ENCODE measurements around the gene TALDO1.
A peak's percentile ranks its signal among the peaks of the same experiment; 100 is the strongest.

The TALDO1 gene

DNA sequence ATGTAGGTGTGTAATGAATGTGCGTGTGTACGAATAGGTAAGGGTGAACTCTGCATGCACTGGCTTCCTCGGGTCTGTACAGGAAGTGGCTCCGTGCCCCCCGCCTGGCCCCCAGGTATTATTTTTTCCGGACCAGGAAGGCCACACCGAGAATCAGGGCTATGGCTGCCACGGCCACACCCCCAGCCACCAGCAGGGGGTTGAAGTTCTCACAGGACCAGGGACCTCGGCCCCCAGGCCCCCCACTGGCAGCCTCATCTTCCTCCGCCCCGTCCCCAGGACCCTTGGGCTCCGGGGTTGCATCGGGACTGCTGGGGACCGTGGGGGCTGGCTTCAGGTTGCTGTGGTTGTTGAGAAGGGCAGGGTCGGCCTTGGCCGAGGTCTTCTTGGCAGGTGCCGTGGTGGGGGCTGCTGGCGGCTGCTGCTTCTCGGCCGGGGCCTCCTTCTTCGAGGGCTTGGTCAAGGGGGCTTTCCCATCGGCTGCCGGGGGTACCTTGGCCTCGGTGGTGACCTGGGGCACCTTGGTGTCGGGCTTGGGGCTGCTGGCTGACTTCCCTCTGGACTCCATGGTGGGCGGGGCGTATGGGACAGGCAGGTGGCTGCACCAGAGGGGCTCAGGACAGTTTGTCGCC lies 40.9 kb downstream of the TALDO1 start:
- TF ChIP-seq, protein P1, sequence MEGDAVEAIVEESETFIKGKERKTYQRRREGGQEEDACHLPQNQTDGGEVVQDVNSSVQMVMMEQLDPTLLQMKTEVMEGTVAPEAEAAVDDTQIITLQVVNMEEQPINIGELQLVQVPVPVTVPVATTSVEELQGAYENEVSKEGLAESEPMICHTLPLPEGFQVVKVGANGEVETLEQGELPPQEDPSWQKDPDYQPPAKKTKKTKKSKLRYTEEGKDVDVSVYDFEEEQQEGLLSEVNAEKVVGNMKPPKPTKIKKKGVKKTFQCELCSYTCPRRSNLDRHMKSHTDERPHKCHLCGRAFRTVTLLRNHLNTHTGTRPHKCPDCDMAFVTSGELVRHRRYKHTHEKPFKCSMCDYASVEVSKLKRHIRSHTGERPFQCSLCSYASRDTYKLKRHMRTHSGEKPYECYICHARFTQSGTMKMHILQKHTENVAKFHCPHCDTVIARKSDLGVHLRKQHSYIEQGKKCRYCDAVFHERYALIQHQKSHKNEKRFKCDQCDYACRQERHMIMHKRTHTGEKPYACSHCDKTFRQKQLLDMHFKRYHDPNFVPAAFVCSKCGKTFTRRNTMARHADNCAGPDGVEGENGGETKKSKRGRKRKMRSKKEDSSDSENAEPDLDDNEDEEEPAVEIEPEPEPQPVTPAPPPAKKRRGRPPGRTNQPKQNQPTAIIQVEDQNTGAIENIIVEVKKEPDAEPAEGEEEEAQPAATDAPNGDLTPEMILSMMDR (IDR thresholded peaks at IDR 0.05; ENCODE audit: extremely low read depth, missing control alignments), result no peak
- no peak for DNase-seq (ENCODE audit: low spot score)

DNA sequence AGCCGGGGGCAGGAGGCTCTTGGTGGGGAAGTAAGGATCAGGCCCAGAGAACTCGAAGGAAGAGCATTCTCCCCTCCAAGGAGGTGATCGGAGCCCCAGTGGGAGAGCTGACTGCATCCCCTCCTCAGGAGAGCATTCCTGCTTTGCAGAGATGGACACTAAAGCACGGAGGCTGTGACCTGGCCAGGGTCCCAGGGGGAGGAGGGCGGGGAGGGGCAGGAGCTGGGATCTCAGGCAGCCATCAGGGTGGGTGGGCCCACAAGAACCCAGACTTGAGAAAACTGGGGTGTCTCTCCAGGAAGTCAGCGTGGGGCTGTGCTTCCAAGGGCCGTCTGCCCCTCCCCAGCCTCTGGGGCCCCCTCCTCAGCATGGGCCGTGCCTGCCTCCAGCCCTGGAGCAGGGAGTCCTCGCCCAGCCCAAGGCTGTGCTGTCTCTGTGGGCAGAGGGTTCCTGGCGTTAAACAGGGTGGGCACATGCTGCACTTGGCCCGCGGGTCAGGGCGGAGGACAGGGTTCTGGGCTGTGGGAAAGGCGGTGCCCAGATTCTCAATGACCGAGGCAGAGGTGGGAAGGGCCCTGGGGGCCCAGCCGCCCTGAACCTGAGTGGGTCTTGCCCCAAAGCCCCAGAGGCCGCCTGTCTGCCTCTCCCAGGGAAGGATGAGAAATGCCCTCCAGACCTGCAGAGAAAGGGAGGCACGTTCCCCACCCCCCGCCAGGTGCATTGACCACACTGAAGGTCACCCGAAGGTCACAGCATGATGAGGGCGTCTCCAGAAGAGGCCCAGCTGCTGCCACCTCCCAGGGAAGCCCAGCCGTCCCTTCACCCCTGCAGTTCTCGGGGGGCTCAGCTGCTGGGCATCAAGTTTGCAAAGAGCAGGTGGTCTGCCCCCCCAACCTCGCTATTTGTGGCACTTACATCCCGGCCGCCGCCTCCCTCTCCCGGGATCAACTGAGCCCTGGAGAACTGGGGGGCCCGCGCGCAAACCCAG lies 42.0 kb downstream of the TALDO1 start:
- no peak for DNase-seq (ENCODE audit: low spot score)
- TF ChIP-seq, protein P1 (IDR thresholded peaks at IDR 0.05; ENCODE audit: extremely low read depth, missing control alignments), result no peak

DNA sequence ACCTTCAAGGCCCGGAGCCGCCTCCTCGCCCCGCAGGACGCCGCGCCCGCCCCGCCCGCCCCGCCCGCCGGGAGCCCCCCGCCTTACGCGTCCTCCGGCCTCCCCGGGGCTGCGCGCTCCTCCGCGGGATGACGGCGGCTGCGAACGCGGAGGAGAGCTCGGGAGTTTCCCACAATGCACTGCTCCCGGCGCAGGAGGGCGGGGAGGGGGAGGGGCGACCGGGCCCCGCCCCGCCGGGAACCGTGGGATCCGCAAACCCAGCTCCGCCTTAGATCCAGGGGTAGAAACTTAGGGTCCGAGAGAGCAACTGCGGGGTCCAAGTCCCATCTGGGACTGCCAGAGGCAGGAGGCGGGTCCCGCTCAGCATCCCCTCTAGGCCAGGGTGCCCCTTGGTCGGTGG lies 42.7 kb downstream of the TALDO1 start, which contains the start of gene CEND1:
TSS of gene CEND1 (minus strand) at position 148 of the 400 bp plus-strand sequence. CDS start 1,514 bp downstream, outside the sequence.
- DNase-seq (ENCODE audit: low spot score), result peak; percentile 87
- TF ChIP-seq, protein P1 (IDR thresholded peaks at IDR 0.05; ENCODE audit: extremely low read depth, missing control alignments), result no peak

DNA sequence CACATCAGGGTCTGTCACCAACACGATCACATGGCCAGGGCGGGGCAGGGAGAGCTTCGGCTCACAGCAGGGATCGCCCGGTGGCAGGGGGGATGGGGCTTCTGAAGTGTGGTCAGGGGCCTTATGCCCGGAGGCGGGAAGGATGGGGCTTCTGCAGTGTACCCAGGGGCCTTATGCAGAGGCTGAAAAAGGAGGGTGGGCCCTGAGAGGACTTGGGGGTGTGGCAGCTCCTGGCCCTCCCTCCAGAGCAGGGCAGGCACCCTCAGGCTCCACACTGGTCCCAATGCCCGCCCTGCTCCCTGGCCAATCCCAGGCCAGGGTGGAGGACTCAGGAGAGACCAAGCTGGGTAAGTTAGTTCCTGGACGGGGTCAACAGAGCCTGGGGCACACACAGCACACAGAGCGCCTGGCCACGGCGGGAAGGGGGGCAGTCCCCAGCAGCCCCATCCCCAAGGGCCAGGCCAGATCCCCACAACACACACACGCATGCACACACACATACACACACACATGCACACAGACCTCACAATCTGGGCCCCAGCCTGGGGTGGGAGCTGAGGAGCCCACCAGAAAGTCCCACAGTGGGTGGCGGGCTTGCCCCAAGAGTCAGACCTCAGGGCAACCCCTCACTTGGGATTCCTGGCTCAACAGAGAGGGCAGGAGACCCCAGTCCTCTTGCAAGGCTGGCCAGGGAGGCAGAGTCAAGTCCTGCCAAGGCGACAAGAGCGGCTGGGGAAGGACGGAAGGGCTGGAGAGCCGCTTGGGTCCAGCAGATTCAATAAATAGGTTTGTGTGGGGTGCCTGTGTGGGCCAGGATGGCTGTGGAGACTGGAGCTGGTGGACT lies 43.7 kb downstream of the TALDO1 start:
- DNase-seq (ENCODE audit: low spot score), result no peak
- TF ChIP-seq, protein P1 (IDR thresholded peaks at IDR 0.05; ENCODE audit: extremely low read depth, missing control alignments), result no peak

DNA sequence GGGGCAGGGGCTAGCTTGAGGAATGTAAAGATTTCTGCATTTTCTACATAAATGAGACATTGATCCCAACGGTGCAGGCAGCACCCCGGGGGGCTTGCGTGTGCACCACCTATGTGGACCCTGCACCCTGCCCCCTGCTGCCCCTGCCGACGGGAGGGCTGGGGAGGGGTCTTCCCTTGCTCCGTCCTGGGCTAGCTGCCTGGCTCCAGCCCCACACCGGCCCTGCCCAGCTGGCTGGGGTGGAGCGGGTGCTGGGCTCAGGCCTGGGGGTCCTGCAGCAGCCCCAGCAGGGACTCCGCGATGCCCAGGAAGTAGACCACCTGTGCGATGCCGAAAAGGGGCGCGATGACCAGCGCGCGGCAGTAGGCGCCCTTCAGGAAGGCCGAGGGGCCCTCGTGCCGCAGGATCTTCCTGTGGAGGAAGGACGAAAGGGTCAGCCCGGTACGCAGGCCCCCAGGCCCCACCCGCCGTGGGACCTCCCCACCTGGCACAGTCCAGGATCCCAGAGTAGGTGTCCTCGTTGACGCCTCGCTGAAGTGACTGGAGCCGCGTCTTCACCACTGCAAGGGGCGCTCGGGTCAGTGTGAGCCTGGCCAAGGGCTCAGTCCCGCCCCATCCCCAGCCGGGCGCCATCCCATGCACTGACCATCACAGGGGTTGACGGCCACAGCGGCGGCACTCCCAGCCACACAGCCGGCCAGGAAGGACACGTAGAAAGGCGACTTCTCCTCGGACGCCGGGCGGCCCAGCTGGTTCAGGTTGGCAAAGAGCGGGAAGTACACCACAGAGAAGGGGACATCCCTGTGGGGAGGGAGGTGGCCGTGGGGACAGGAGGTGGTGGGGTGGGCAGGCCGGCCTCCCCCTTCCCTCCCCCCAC lies 44.6 kb downstream of the TALDO1 start:
- TF ChIP-seq, protein P1 (IDR thresholded peaks at IDR 0.05; ENCODE audit: extremely low read depth, missing control alignments), result no peak
- no peak for DNase-seq (ENCODE audit: low spot score)

DNA sequence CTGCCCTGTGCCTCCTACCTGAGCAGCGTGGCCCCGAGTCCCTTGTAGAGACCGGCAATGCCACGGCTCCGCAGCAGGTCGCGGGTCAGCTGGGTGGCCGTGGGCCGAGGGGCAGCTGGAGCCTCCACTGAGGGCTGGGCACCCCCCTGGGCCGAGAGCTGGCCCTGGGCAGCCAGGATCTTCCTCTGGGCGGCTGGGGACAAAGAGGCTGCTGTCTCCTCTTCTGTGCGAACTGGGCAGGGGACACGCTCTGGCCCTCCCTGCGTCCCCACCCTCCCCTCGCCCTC lies 45.2 kb downstream of the TALDO1 start:
- DNase-seq (ENCODE audit: low spot score), result no peak

More for the DNA sequence above, 45.2 kb downstream of the TALDO1 start:
- TF ChIP-seq, protein P1 (IDR thresholded peaks at IDR 0.05; ENCODE audit: extremely low read depth, missing control alignments), result no peak

All from GM20000 (cell line).